ENCODE measurements around the gene SPART. TPM values are rescaled to one million over a fixed set of nuclear protein-coding genes. Genes with fewer than 3 reads are reported as not detected.
"Not testable (repeated sequence)": the region's sequence is repeated elsewhere in the genome, so short reads cannot be mapped to it uniquely, and the experiment has no call there.

SPART gene
- total RNA-seq, 1 experiment from 2014 or later = 49.2 TPM

GRCh38 chr13:36356058-36356457, 9.9 kb upstream of the SPART start:
- in situ Hi-C loops (cut with HindIII; ENCODE audit: low pct_unique_long_range_greater_than_20kb, low sequenced_read_pairs) = no loop called here

GRCh38 chr13:36355632-36356031, 9.4 kb upstream of the SPART start:
- no peak for DNase-seq (ENCODE audit: low read depth)
- in situ Hi-C loops (cut with HindIII; ENCODE audit: low pct_unique_long_range_greater_than_20kb, low sequenced_read_pairs) = no loop called here

More at GRCh38 chr13:36356058-36356457, 9.9 kb upstream of the SPART start:
- no peak for DNase-seq (ENCODE audit: low read depth)

- no peak for DNase-seq (ENCODE audit: low read depth)
- in situ Hi-C loops (cut with HindIII; ENCODE audit: low pct_unique_long_range_greater_than_20kb, low sequenced_read_pairs) = no loop called here
Measured at GRCh38 chr13:36354842-36355623, 8.8 kb upstream of the SPART start.

- DNase-seq (ENCODE audit: low read depth) = no peak
- in situ Hi-C loops (cut with HindIII; ENCODE audit: low pct_unique_long_range_greater_than_20kb, low sequenced_read_pairs) = no loop called here
Measured at GRCh38 chr13:36353001-36353400, 6.8 kb upstream of the SPART start.

- DNase-seq (ENCODE audit: low read depth) = no peak
- in situ Hi-C loops (cut with HindIII; ENCODE audit: low pct_unique_long_range_greater_than_20kb, low sequenced_read_pairs) = no loop called here
Measured at GRCh38 chr13:36352350-36352749, 6.2 kb upstream of the SPART start.

DNA sequence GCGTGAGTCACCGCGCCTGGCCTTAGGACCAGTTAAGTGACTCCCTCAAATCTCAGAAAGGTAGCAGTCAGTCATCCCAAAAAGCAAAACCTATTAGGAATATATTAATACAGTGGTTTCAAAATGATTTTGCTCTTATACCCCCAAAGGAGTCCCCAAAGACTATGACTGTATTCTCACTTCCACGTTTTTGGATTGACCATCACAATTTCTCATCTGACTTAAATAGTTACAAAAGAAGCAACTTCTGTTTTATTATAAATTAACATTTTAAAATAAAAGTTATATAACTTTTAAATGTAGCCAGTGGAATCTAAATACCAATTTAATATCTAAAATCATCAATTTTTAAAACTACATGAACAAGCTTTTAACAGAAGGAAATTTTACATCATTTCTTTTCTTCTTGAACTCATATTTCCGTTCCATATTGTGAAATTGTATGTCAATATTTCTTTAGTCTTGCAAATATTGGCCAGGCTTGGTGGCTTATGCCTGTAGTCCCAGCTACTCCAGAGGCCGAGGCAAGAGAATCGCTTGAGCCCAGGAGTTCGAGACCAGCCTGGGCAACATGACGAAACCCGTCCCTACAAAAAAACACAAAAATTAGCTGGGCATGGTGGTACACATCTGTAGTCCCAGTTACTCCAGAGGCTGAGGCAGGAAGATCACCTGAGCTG, 1.5 kb upstream of the SPART start:
- DNase-seq (ENCODE audit: low read depth) = no peak
- in situ Hi-C loops (cut with HindIII; ENCODE audit: low pct_unique_long_range_greater_than_20kb, low sequenced_read_pairs) = no loop called here

GRCh38 chr13:36345438-36346221, 564 bp downstream of the SPART start:
- DNase-seq (ENCODE audit: low read depth) = peak; percentile 60
- in situ Hi-C loops (cut with HindIII; ENCODE audit: low pct_unique_long_range_greater_than_20kb, low sequenced_read_pairs) = no loop called here

- in situ Hi-C loops (cut with HindIII; ENCODE audit: low pct_unique_long_range_greater_than_20kb, low sequenced_read_pairs) = no loop called here
- DNase-seq (ENCODE audit: low read depth) = no peak
Measured at GRCh38 chr13:36344886-36345437, 1.2 kb downstream of the SPART start.

- in situ Hi-C loops (cut with HindIII; ENCODE audit: low pct_unique_long_range_greater_than_20kb, low sequenced_read_pairs) = no loop called here
- peak; percentile 33 for DNase-seq (ENCODE audit: low read depth)
Measured at GRCh38 chr13:36344173-36344572, 2.0 kb downstream of the SPART start.

DNA sequence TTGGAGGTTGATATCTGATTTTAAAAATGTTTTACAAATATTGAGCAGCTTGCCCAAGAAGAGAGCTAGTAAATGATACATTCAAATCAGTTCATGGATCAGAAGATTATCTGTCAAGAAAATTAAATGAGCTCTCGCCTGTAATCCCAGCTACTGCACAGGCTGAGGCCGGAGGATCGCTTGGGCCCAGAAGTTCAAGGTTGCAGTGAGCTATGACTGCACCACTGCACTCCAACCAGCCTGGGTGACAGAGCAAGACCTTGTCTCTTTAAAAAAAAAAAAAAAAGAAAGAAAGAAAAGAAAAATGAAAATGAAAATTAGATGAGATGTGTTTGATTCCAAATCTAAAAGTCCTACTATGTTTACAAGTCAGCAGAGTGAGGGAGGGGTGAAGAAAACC, 2.4 kb downstream of the SPART start:
- in situ Hi-C loops (cut with HindIII; ENCODE audit: low pct_unique_long_range_greater_than_20kb, low sequenced_read_pairs) = no loop called here
- peak; percentile 11 for DNase-seq (ENCODE audit: low read depth)

DNA sequence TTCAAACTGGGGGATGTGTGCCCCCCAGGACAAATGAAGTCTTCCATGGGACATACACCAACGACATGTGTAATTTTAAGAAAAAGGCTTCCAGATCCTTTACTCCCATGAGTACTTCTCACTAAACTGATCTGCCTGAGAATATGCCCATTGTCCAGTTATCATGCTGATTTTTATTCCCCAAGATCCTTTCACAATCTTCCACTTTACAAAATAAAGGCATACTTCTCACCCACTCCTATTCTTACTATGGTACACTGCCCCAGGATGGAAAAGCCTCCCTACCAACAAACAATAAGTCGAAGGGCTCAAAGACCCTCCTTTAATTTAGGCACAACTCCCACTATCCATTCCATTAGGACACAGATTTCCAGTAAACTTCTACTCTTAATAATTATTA, 3.5 kb downstream of the SPART start:
- no peak for DNase-seq (ENCODE audit: low read depth)
- in situ Hi-C loops (cut with HindIII; ENCODE audit: low pct_unique_long_range_greater_than_20kb, low sequenced_read_pairs) = no loop called here

GRCh38 chr13:36341718-36342117, 4.5 kb downstream of the SPART start:
- DNase-seq (ENCODE audit: low read depth) = no peak

GRCh38 chr13:36339600-36340155, 6.5 kb downstream of the SPART start:
- in situ Hi-C loops (cut with HindIII; ENCODE audit: low pct_unique_long_range_greater_than_20kb, low sequenced_read_pairs) = no loop called here
- no peak for DNase-seq (ENCODE audit: low read depth)

More at GRCh38 chr13:36341718-36342117, 4.5 kb downstream of the SPART start:
- in situ Hi-C loops (cut with HindIII; ENCODE audit: low pct_unique_long_range_greater_than_20kb, low sequenced_read_pairs) = no loop called here

DNA sequence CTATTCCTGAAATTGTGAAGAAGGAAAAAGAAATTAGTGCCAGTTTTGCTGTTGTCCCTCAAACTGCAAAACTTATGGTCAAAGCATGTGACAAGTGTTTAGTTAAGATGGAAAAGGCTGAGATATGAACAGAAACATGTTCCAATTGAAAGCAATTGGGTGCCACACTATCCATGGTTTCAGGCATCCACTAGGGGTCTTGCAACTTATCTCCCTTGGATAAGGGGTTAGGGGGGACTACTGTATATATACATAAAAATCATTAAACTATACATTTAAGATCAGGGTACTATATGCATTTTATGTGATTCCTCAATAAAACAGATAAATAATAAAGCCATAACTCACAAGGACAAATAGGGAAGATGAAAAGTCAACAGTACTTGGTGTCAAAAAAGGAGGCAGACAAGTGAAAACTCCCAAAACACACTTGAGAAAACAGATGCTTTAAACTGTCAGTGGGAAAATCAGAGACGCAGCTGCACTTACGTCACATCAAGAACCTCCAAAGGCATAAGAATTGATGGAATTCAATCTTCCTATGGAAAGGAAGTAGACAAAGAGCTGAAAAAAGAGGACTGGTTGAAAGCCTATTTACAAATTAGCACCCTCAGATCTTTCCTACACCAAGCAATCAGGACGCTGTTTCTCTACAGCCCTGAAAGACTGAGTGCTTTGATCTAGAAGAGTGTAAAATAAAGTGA, 8.1 kb downstream of the SPART start:
- DNase-seq (ENCODE audit: low read depth) = no peak
- in situ Hi-C loops (cut with HindIII; ENCODE audit: low pct_unique_long_range_greater_than_20kb, low sequenced_read_pairs) = no loop called here

DNA sequence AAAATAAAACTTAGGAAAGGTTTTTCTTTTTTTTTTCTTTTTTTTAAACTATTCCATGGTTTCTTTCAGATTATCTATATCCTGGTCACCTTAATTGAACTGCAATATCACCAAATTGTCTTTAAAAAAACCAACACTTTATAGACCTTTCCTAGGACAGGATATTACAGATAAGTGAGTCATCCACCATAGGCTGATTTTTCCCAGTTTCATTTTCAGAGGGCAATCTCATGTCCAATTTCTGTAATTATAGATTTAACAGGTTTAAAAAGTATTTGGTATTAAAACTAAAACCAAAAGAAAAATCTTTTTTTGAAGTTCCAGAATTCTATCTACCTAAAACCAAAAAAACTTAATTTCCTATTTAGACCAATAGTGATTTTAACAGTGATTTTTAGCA, 13.2 kb downstream of the SPART start:
- in situ Hi-C loops (cut with HindIII; ENCODE audit: low pct_unique_long_range_greater_than_20kb, low sequenced_read_pairs) = no loop called here
- no peak for DNase-seq (ENCODE audit: low read depth)

DNA sequence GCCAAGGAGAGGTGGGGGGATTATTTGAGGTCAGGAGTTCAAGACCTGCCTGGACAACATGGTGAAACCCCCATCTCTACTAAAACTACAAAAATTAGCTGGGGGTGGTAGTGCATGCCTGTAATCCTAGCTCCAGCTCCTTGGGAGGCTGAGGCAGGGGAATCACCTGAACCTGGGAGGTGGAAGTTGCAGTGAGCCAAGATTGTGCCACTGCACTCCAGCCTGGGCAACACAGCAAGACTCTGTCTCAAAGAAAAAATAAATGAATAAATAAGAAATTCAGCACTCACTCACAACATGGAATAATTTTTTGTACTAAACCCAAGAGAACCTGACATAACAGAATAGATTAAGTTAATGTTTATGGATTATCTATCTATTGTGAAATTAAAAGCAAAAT, 13.9 kb downstream of the SPART start:
- DNase-seq (ENCODE audit: low read depth); in situ Hi-C loops (cut with HindIII; ENCODE audit: low pct_unique_long_range_greater_than_20kb, low sequenced_read_pairs): not testable (repeated sequence)

GRCh38 chr13:36331280-36331679, 14.9 kb downstream of the SPART start:
- no peak for DNase-seq (ENCODE audit: low read depth)
- in situ Hi-C loops (cut with HindIII; ENCODE audit: low pct_unique_long_range_greater_than_20kb, low sequenced_read_pairs) = no loop called here

- in situ Hi-C loops (cut with HindIII; ENCODE audit: low pct_unique_long_range_greater_than_20kb, low sequenced_read_pairs) = no loop called here
- DNase-seq (ENCODE audit: low read depth) = no peak
Measured at GRCh38 chr13:36329361-36329760, 16.8 kb downstream of the SPART start.
